Activated CD8-positive, alpha-beta memory T cell treated with anti-CD3 and anti-CD28 coated beads, Interleukin-2, amount 50 U/mL, for 48 hours (primary cell): ENCODE measurements around the gene HMCN1.

ENCODE experiments used
- DNase-seq: peaks from one replicate; pipeline ENCODE4 v3.0.0-alpha.2; 2020

HMCN1 gene

DNA sequence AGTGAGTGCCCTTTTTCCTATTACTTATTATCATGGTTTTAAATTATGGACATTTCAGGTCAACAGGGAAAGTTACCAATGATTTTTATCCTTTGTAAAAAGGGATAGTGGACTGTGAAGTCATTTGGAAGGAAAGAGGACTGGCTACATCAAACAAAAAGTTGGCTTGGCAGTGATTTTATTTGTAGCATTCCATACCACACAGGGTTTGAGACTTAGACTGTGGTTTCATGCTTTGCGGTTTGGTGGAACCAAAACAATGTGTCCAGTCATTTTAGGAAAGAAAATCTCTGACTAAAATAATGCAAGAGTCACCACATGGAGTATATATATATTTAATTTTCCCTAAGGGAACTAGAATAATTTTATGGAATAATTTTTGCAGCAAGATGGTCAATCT, 239.5 kb downstream of the HMCN1 start:
- DNase-seq = no peak

DNA sequence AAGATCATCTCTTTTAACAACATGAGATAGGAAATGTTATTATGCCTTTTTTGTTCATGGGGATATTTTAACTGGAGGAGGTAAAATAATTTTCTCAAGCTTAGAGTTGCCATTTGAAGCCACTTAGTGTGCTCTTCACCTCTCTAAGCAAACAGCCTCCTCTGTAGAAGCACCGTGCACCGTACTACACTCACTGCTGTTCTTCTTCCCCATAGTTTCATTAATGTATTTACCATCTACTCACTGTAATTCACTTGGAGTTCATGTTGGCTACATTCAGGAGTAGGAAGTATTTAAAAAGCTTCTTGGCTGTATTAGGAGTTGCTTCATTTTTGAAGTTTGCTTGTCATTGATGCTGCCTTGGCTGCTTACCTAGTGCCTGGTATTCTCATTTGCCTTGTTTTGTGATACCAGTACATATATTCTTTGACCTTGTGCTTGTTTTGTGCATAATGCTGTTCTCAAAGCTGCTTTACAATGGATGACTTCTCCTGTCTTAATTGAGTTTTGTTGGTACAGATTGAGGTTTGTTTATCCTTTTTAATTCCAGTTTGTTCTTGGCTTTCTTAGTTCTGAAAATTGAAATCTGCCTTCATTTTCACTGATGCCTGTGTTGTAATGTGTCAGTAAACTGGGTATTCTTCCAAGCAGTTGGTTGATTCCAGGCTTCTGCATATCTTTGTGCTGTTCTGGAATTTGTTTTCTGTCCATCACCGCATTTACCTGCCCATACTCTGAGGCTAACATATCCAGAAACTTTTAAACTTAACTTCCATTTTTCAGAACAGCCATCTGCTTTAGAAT, 240.4 kb downstream of the HMCN1 start:
- no peak for DNase-seq

DNA sequence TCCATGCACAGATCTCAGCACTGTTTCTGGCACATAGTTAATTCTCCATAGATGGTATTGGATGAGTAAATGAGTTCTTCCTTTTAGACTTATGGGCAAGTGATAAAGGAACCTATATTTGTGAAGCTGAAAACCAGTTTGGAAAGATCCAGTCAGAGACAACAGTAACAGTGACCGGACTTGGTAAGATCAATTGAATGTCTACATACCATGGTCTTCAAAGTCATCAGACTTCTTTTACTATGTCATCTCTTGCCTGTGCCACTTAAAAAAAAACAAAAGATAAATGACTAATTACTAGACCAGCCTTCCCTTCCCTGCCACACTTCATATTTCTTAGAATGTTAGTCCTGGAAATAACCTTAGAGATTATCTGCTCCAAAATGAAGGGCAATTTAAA, 246.7 kb downstream of the HMCN1 start:
- DNase-seq = no peak

DNA sequence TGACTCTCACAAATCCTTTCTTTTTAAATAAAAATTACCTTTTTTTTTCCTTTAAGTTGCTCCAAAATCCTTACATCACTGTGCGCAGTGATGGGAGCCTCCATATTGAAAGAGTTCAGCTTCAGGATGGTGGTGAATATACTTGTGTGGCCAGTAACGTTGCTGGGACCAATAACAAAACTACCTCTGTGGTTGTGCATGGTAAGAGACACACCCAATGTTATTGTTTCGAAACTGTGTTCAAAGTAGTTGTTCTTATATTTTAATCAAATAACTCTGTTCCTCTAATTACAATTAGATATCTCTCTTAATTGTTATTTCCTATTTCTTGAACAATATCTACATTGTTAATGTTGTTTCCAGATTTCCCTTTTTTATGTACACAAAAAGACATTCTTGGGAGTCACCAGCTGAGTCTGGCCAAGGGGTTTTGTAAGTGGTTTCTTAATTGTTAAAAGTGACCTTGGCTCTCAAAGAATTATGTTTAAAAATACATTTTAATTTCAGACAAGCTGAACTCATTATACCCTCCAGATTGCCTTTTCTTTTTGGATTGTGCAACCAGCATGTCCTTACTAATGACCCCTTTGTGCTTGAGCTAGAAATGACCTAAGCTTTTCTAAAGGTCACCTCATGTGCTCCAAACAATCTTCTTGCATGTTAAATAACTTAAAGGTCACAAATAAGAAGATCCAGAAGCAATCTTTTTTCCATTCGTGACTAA, 250.1 kb downstream of the HMCN1 start:
- DNase-seq = no peak

DNA sequence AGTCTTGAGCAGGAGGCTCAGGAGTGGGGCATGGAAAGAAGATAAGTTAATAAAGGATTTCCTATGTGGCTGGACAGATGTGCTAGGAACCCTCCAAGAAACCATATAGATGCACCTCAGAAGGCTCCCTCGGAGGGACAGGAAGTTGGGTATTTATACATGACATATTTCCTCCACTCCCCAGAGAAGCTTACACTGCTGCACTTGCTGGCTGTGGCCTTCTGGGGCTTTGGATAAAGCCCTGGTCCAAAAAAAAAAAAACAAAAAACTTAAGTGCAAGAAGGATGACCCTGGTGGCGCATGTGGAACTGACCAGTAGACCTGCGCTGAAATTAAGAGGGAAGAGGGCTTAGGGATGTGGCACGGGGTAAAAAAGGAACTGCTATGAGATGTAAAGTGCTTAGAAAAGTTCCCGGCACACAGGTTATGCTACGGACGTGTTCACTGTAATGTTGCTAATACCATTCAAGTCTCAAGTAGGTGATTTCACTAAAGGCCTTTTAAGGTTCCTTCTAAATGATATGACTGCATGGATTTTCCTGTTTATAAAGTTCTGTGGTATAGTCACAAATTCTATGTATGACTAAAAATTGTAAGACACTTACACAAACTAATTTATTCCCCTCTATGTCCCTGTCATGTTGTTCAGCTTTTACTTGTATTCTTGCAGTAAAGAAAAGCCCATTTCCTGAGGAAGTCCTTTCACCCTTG, 253.6 kb downstream of the HMCN1 start:
- no peak for DNase-seq

DNA sequence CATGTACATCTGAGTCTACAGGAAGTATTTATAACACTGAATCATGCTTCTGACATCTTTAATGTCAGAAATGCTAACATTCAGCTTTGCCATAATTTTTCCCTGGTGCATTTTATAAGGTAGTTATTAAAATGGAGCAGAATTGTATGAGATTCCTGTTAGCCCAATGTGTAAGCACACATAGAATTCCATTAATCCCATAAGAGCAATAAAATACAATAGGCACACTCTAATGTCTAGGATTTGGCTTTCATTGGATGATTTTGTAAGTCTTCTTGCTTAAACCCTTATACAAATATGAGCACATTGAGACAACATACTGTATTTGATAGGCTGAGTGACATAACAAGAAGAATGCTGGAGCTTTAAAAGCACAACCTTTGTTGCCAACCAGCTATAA, 256.4 kb downstream of the HMCN1 start:
- no peak for DNase-seq

DNA sequence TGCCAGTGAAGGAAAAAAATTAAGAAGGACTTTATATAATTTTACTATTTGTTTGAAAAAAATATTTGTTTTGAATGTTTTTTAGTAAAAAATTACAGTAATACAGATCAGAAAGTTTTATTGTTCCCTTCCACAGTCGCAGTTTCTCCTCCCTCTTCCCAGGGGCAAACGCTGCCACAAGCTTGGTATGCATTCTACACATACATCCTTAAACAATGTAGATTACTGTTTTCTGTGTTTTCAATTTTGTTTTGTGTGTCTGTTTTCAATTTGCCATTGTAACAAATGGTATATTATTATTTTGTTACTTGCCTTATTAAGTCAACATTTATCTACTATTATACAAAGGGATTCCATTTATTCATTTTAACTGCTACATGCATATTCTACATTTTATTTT, 257.1 kb downstream of the HMCN1 start:
- no peak for DNase-seq

DNA sequence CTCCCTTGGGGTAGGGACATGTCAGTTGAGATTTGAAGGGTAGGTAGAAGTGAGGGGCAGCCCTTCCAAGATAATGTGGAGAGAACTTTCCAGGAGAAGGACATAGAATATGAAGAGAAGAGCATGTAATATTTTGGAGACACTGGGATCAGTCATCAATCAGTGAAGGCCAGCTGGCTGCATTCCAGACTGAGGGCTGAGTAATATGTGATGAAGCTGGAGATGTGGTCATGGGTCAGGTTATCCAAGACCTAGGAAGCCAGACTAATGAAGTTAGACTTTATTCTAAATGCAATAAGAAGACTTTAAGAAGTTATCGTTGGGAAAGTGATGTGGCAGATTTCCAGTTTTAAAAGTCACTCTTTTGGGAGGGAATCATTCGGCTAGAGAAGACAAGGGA, 262.0 kb downstream of the HMCN1 start:
- DNase-seq = no peak

DNA sequence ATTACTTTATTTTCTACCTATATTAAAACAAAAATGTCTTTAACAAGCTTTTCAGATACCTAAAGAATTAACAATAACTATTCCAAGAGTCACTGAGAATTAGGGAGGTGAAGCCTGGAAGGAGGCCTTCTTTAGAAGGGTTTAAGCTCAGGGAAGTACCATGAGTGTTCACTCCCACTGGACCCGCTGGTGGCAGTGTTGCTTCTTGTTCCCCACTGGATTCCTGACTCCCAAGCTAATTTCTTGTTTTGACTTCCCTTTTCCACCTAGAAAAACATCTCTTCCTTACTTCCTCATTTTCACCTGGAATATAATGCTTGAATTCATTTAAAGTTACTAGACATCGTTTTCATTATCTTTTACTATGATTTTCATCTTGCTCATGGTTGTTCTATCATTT, 264.2 kb downstream of the HMCN1 start:
- DNase-seq = no peak

DNA sequence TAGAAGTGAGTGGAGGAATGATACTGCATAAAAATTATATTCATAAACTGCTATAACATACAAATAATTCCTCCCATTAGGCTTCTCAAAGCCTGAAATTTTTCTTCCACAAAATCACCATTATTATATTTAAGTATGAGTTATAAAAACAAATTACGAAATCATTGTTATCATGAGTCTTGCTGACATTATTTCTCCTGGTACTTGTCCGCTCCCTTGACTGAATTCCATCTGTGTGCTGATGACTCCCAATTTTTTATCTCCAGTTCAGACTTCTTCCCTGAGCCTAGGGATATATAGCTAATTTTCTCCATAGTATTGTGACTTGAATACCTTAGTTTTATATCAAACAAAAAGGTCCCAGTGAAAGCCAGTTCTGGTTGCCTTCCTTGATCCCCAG, 268.2 kb downstream of the HMCN1 start:
- no peak for DNase-seq

DNA sequence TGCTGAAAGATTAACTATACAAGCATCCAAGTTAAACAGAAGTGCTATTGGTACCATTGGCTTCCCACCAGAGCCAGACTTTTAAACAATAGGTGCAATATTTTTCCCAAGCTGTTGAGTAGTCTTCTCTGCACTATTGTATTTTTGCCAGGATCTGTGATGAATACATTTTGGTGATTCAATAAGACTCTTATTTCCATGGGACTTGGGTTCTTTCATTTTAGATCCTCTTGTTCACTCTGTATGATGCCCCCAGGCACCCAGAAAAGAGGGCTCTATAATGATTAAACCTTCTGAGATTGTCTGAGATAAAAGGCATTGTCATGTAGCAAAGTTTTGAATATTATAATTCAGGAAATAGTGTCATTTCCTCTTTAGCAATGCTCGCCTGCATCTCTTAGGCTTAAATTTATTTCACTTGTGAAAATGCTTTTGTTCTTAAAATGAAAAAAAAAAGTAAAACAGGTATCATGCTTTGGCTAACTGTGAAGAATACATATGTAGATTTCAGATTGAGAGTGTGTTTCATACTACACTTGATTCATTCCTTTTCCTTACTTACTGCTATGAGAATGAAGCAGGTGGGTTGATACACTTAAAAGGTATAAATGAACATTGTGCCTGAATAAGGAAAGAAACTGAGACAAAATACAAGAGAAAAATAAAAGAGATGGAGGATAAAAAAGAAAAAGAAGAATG, 275.0 kb downstream of the HMCN1 start:
- no peak for DNase-seq

DNA sequence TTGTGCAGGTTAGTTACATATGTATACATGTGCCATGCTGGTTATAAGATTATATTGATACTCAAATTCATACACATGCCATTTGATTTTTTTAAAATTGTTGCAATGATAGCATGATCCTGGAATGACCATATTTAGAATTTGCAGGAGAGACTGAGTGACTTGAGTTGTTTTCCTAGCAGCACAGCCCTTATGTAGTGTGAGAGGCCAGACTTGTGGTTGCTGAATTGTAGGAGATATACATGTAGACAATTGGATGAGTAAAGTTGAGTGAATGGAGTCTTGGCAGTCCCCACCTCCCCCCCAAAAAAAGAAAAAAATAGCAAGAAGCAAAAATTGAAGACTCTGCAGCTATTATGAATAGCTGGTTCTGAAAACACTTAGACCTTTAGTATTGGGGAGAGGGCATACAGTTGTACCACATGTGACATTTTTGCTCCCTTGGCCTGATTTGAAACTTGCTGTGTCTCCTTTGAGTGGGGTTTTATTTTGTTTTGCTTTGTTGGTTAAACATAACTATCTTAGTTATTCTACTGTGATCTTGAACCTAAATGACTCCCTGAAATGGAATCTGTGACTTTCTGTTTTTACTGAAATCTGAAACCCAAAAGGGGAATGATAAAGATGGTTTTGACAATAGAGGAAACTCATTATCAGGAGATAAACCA, 280.3 kb downstream of the HMCN1 start:
- DNase-seq = no peak

DNA sequence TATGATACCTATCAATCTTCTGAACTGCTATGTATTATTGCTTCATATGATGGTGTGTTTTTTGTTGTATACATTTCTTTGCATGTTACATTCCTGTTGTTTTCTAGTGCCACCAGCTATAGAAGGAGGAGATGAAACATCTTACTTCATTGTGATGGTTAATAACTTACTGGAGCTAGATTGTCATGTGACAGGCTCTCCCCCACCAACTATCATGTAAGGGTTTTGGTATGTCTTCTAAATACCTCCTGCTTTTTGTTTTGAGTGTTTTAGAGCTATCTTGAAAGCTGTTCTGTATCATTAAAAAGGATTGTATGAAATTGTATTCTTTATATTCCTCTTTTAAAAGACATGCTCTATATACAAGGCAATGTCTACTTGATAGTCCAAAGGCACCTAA, 282.7 kb downstream of the HMCN1 start:
- no peak for DNase-seq

DNA sequence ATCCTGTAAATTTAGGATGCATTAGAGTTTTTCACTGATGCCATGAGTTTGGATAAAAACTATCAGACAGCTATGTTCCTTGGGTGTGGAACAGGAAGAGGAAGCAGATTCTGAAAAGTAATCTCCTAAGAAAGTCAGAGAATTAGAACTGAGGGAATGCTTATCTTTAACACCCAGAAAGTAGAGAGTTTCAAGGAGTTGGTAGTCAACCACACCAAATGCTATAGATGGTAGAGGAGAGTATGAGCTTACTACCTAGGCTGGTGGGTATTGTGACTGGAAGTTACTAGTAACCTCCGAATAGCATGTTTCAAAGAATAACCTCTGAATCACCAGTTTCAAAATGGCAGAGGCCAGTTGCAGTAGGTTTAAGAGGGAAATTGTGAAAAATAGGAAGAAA, 288.0 kb downstream of the HMCN1 start:
- no peak for DNase-seq

DNA sequence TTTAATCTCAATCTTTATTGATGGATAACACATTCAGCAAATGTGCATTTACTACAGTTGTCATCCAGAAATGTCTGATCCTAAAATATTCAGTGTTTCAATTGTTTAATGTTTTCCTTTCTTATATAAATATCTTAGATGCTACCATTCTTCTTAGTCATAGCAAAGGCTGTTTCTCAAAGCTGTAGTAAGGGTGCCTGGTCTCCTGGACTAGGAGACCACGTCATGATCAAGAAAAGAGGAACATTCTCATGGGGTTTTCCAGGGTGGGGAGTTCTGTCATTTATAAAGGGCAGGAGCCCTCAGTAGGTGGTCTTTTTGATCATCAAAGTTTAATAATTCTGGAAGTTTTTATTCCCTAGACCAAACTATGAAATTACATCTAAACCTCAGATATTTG, 292.8 kb downstream of the HMCN1 start:
- DNase-seq = no peak

DNA sequence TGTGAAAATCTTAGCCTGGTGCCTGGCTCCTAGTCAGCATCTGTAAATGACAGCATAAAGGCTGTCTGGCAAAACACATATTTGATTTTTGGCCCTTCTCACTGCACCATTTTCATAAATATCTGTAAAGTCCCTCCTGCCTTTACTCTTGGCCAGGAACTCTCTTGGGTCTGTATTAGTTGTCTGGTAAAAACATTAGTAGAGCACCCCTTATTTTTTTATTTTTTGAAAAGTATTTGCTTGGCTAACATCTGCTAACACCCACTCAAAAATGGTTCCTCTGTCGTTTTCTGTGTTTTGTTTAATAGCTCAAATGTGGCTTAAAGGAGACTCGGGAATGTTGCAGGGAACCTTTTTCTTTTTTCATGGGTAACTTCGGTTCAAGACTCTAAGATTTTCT, 293.4 kb downstream of the HMCN1 start:
- no peak for DNase-seq

DNA sequence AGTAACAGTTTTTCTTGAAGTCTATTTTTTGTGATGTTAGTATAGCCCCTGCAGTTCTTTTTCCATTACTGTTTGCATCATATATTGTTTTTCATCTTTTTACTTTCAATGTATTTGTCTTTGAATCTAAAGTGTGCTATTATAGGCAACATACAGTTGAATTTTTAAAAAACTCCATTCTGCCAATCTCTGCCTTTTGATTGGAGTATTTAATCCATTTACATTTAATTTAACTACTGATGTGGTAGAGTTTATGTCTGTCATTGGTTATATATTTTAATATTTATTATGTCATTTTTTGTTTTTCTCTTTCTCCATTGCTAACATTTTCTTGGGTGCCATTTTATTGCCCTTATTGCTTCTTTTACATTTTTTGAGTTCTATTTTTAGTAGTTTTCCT, 296.3 kb downstream of the HMCN1 start:
- DNase-seq = no peak

DNA sequence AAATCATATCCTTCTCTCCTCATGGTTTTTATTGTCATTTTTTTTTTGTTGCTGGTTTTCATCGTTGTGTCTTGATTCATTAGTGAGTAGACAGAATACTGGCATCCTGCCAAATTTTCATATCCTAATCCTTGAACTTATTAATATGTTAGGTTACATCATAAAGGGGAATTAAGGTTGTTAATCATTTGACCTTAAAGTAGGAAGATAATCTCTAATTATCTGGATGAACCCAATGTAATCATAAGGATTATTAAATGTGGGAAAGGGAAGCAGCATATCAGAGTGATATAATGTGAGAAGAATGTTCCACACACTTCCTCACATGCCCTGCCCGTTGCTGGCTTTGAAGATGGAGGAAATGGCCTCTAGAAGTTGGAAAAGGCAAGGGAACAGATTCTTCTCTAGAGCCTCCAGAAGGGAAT, 299.7 kb downstream of the HMCN1 start:
- no peak for DNase-seq

DNA sequence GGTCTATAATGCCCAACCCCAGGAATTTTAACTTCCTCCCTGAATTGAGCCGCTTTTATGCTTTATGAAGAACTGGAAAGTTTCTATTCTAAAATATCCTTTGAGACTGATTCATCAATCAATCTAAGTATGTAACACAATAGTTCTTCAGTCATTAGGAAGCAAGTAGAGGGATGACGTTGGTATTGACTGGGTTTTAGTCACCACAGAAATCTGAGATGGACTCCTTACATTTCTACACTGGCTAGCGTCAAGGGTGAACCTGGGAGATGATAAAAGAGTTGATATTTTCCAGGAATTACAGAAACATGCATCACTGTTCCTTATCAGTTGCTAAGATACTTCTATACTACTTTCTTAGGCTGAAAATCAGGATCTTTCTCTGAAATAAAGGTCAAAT, 308.0 kb downstream of the HMCN1 start:
- DNase-seq = no peak

DNA sequence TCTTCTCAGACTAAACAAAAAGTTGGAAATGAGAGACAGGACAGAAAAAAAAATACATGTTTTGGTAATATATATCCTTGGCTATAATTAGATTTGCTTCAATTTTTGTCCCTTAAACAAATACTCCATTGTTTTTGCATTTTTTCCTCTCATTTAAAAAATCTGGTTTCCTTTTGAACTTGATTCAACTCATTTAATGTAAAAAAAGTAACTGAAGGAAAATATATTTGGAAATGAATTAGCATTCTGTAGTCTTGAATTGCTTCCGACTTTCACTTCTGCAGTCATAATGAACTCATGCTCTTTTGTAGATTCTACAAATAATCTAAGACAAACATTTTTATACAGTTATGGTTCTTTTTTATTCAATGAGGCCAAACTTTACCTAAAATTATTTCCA, 309.1 kb downstream of the HMCN1 start:
- DNase-seq = no peak

DNA sequence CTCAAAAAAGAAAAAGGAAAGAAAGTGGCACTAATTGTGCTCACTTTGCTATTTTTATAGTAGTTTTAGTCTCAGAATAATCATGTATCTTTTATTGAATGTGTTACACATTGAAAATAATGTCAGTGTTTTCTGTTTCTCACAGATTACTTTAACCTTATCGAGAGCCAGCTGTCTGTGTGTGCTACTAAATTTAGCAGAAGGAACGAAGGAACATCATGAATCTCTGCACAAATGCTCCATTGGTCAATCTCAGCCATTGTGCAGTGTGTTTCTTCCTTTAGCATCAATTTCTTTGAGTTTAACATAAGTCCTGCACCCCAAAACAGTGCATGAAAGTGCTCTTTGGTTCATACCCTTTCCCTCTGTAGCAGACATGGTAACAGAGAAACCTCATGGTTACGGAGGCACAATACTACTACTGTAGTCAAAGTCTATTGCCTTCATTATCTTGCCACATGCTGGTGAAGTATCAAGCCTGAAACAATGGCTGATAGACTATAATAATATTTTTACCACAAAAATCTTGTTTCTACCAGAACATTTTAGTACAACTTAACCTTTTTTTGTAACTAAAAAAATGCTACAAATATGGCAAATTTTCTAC, 310.0 kb downstream of the HMCN1 start:
- DNase-seq = no peak

DNA sequence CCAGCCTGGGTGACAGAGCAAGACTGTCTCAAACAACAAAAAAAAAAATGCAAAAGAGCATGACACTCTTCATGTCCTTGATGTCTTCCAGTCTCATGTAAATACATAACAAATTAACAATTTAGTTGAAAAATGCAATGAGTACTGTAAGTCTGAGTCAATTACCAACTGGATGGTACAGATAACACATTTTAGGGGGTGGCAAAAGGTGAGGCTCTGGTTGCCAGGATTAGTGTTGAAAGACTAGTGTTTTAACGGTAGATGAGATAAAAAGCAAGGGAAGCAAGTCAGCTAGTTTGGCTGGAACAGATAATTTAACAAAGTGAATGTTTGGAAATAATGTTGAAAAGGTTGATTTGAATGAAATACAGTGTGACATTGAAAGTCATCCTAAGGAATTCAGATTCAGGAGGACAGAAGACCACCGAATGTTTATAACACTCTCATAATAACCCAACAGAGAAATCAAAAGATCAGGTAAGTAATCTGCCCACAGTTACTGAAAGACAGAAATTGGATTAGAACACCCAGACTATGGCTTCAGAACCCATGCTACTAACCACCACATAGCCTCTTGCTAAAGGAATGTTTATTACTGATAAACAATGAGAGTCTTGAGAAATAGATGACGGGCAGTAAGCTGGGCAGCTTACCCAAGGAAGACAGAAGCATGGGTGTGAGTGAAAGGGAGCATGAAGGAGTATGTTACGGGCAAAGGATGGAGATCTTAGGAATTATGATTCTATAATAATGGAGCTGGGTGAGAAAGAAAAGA, 312.4 kb downstream of the HMCN1 start:
- DNase-seq = no peak
